Sciatic nerve (tissue), 2 donors: ENCODE measurements around the gene RELB. TPM values are rescaled to one million over a fixed set of nuclear protein-coding genes. Genes with fewer than 3 reads are reported as not detected.
A peak's percentile ranks its signal among the peaks of the same experiment; 100 is the strongest.
"Not testable (repeated sequence)": the region's sequence is repeated elsewhere in the genome, so short reads cannot be mapped to it uniquely, and the experiment has no call there.

Source experiments
- ATAC-seq: fragments of 200-7000 bp; cut with Tn5 transposase; one replicate; pipeline ENCODE4 v1.9.1; 2020; ENCODE audit warnings: mild to moderate bottlenecking, moderate library complexity
- DNase-seq: peaks from one replicate; pipeline ENCODE4 v3.0.0-alpha.2; 2020; ENCODE audit warnings: low spot score
- intact Hi-C: fragments of 100-400 bp; cut with DNase I; formaldehyde crosslinking; loops from one replicate; pipeline ENCODE4 v1.14.2; 2022
- total RNA-seq: library from RNA; stranded (reverse); fragmentation: NEBNext Ultra II Directional; extraction: Animal tissue kit (Norgen Biotek cat#: 25700); gene quantifications from one replicate; pipeline ENCODE4 v1.2.1, GENCODE V29; 2021
- donor health status: DM: no; HTN: no; CAD: no.
- donor health status: DM: no; HTN: no; CAD: no.

Gene RELB
- 27.4 TPM for total RNA-seq

GRCh38 chr19:45001087-45001739, at the start of gene RELB:
Gene RELB, plus strand, starts transcription at chr19:45001464. Its CDS starts 116 bp downstream, at chr19:45001580.
- DNase-seq: peak; percentile 99
- intact Hi-C loops: no loop called here
- peak; percentile 69 for ATAC-seq

- DNase-seq: no peak
- intact Hi-C loops: no loop called here
- ATAC-seq: peak; percentile 0
Measured at GRCh38 chr19:44954278-44954648, 47.0 kb upstream of the RELB start.

GRCh38 chr19:44954649-44955504, 46.4 kb upstream of the RELB start, which contains the start of gene CLPTM1:
Gene CLPTM1, plus strand, starts transcription at chr19:44955380. Its CDS starts 16 bp downstream, at chr19:44955396.
- DNase-seq: peak; percentile 98
- intact Hi-C loops: loop anchor here (5.0 kb wide), 1 partner anchor 53 kb away; no protein-coding TSS in a partner anchor
- peak; percentile 97 for ATAC-seq

DNA sequence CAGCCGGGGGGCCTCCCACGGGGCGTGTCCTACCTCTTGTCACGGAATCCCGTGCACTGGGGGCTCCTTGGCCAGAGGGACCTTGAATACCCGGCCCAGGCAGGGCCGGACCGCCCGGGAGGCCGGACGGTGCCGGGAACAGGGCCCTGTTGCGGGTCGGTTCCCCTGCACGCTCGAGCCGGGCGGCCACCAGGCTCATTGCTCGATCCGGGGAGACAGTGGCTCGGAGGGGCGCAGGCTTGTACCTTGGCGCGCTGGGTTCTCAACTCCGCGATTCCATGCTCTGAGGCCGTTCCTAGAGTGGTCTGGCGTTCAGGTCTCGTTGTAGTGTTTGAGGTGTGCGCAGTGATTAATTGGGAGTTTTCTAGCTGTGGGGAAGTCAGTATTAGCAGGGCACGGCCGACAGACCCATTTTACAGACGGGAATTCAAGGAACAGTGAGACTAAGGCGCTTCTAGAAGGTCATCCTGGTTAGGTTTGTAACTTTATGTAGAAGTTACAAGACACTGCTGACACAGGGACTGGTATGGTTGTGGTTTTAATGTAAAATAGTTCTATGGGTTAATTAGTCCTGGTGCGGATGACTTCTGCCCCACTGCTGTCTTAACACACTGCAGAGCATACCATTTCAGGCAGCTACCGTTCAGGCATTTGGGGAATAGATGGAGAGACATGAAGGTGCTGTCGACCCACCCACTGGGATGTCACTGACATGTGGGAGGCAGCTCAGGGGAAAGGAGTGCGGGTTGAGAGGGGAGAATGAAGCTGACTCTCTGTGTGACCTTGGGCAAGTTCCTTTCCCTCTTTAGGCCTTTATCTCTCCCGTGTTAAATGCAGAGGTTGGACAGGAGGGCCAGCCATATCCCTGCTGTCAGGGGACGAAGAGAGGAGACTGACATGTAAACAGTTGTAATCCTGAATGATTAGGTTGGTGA, 45.5 kb upstream of the RELB start:
- ATAC-seq: peak; percentile 8
- intact Hi-C loops: loop anchor here (5.0 kb wide), 1 partner anchor 53 kb away; no protein-coding TSS in a partner anchor
- DNase-seq: no peak

GRCh38 chr19:44957526-44957925, 43.7 kb upstream of the RELB start:
- intact Hi-C loops: loop anchor here (5.0 kb wide), 1 partner anchor 55 kb away; no protein-coding TSS in a partner anchor
- DNase-seq: no peak
- no peak for ATAC-seq

DNA sequence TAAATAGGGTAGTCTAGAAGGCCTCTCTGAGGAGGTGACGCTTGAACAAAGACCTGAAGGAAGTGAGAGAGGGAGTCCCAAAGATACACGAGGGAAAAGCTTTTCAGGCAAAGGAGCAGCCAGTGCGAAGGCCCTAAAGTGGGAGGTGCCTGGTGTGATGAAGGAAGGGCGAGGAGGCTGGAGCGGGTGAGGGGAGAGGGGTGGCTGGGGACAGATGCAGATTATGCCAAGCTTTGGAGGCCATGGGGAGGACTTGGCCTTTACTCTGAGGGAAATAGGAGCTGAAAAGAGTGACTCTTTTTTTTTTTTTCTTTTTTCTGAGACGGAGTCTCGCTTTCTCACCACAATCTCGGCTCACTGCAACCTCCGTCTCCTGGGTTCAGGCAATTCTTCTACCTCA, 43.2 kb upstream of the RELB start:
- no peak for DNase-seq
- ATAC-seq: no peak
- intact Hi-C loops: loop anchor here (5.0 kb wide), 1 partner anchor 56 kb away; no protein-coding TSS in a partner anchor

DNA sequence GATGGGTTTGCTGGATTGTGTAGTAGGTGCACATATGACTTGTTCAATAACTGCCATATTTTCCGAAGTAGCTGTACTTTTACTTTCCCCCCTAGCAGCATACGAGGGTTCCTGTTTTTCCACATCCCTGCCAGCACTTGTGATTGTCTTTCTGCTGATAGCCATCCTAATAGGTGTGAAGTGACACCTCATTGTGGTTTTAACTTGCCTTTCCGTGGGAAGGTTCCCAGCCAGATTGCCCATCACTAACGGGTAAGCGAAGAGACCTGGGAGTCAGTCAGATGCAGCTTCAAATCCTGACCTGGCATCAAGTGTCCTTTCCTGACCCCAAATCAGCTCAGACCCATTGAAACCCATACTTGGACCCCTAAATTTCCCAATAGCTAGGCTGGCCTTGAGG, 41.6 kb upstream of the RELB start:
- intact Hi-C loops: loop anchor here (5.0 kb wide), 1 partner anchor 57 kb away; no protein-coding TSS in a partner anchor
- no peak for ATAC-seq
- DNase-seq: no peak

DNA sequence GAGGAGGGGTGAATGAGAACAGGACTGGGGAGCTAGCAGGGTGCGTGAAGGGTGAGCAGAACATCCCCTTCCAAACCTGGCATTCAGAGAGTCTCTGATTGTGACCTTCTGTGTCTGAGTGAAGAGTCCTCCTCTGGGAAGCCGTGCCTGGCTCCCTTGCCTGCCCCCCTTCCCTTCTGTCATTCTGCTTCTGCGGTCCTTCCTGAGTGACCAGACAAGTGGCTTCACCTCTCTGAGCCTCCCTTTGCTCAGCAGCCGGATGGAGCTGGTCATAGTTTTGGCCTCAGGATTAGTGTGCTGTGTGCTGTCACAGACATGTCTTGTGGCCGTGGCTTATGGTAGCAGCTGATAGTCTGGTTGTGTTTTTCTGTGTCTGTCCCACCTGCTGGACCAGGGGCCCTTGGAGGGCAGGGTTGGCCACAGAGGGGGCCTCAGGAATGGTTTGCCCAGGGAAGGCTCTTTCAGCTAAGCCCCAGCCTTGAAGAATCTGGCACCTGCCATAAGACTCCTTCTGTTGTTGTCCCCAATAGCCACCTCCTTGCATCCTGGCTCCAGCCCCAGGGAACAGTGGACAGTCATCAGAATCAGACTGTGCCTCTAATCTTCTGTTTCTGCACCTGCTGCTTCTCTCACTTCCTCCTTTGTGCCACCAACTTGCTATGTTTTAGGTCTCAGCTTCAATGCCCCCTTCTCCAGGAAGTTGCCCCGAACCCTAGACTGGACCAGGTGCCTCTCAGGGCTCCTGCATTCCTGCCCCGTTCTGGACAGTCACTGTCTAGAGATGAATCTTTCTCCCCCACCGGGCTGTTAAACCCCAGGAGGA, 40.1 kb upstream of the RELB start:
- ATAC-seq (no peak), DNase-seq (no peak)
- intact Hi-C loops: no loop called here

DNA sequence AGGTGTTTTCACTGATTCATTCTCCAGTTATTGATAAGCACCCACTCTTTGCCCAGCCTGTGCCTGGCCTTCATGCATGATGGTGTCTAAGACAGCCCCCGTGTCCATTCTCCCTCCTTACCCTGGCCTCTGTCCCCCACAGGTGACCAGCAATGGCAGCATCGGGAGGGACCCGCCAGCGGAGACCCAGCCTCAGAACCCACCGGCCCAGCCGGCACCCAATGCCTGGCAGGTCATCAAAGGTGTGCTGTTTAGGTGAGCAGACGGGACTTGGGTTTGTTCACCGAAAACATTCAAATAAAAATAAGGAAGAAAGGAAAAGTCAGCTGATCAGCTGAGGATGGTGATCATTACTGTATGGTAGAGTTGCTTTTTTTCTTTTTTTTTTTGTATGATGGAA, 39.4 kb upstream of the RELB start:
- intact Hi-C loops: no loop called here
- no peak for ATAC-seq
- DNase-seq: no peak

GRCh38 chr19:44968118-44968517, 33.1 kb upstream of the RELB start:
- no peak for ATAC-seq
- DNase-seq: no peak
- intact Hi-C loops: no loop called here

DNA sequence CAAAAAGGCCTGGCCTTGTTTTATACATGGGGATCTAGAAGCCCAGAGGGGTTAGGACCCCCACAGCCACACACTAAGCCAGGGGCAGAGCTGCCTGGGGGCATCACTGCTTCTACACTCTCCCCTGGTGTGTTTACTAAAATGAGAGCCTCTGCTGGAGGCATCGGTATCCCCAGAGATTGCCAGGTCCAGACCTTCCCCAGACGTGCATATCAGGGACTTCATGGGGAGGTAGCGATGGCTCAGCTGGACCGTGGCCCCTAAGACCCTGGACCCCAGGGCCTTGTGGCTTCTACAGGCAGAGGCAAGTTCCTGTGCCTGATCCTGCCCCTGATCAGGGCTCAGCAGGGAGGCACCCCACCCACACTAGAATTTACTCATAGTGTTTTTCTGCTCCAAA, 32.6 kb upstream of the RELB start:
- DNase-seq (no peak), ATAC-seq (no peak)
- intact Hi-C loops: no loop called here

- no peak for ATAC-seq
- DNase-seq: no peak
- intact Hi-C loops: no loop called here
Measured at GRCh38 chr19:44969437-44969836, 31.8 kb upstream of the RELB start.

- intact Hi-C loops, DNase-seq, ATAC-seq: not testable (repeated sequence)
Measured at GRCh38 chr19:44971451-44971850, 29.8 kb upstream of the RELB start.

- ATAC-seq (no peak), DNase-seq (no peak)
- intact Hi-C loops: no loop called here
Measured at GRCh38 chr19:44972802-44973201, 28.5 kb upstream of the RELB start.

DNA sequence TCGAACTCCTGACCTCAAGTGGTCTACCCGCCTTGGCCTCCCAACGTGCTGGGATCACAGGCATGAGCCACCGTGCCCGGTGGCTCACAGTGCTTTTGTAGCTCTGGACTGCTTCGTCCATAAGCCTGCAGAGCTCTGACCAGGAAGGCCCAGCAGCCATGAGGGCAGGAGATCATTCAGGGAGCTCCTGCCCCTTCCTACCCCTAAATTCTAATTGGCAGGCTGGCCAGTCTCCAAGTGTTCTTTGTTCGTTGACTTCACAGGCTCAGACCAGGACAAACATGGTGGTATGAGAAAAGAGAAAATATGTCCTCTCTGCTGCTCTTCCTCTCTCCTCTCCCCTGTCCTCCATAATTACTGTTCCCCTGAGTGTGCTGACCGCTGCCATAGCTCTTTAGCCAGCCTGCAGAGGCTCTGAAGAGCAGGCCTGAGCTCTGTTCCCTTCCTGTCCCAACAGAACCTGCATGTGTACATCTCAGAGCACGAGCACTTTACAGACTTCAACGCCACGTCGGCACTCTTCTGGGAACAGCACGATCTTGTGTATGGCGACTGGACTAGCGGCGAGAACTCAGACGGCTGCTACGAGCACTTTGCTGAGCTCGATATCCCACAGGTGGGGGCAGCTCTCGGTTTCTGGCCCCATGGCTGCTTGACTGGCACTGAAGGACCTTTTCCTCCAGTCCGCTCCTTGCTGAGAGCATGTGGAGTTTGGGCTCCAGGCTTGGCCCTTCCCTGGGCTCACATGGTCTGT, 27.1 kb upstream of the RELB start:
- ATAC-seq (no peak), DNase-seq (no peak)
- intact Hi-C loops: no loop called here

GRCh38 chr19:44974857-44975256, 26.4 kb upstream of the RELB start:
- intact Hi-C loops: no loop called here
- DNase-seq (no peak), ATAC-seq (no peak)

- intact Hi-C loops: no loop called here
- DNase-seq: no peak
- no peak for ATAC-seq
Measured at GRCh38 chr19:44975444-44975843, 25.8 kb upstream of the RELB start.

DNA sequence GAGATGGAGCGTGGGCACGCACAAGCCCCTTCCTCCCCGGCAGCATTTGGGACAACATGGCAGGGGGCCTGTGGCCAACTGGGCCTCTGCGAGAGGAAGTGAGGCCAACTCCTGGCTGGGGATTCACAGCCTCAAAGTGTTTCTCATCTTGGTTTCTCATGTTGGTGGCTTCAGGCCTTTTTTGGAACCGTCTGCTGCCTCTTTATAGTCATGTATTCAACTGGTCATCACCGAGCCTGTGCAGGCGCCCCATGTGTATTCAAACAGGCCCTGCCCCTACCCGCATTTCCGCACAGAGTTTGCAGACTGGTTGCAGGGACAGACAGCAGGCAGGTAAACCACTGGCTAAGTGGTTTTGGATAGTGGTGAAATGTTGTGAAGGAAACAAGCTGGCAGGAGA, 17.3 kb upstream of the RELB start:
- ATAC-seq (no peak), DNase-seq (no peak)
- intact Hi-C loops: no loop called here
